ENCODE measurements around the gene COL6A2. TPM values are rescaled to one million over a fixed set of nuclear protein-coding genes. Genes with fewer than 3 reads are reported as not detected.
"Not testable (repeated sequence)": the region's sequence is repeated elsewhere in the genome, so short reads cannot be mapped to it uniquely, and the experiment has no call there.

The COL6A2 gene
- polyA plus RNA-seq, 2 of the 4 experiments (the other 2 are of a cell fraction) = 2.3 to 13.1 TPM

- FAIRE-seq (no peak), DNase-seq (ENCODE audit: low read depth in 1 of 2, low spot score in 1 of 2) (no peak), ATAC-seq (no peak)
- POLR2A ChIA-PET = no interaction called here
- Histone ChIP-seq H3K4me1 (no peaks in the 10 kb centered on the region), H3K4me2 (no peak overlapping the region), H3K27ac (no peak overlapping the region), H3K4me3 (no peak overlapping the region), H3K9me3 (no peaks in the 10 kb centered on the region)
- CTCF ChIA-PET = no interaction called here
- 92% methylated on average over 12 of the region's 29 CpGs for WGBS (ENCODE audit: missing lambda C conversion rate)
- TF ChIP-seq CBX2 (IDR thresholded peaks at IDR 0.05; ENCODE audit: borderline replicate concordance, low read depth) (no peak), ZSCAN20 (CRISPR knock-in tag; IDR thresholded peaks at IDR 0.05) (no peak), ZNF302 (CRISPR knock-in tag; IDR thresholded peaks at IDR 0.05) (no peak), BCL3 (IDR thresholded peaks at IDR 0.05) (no peak), EHF (CRISPR knock-in tag; IDR thresholded peaks at IDR 0.05) (no peak), CEBPB (IDR thresholded peaks at IDR 0.05) (no peak), KDM5A (IDR thresholded peaks at IDR 0.05) (no peak), MAZ (IDR thresholded peaks at IDR 0.05; ENCODE audit: borderline replicate concordance, low read depth, low read length) (no peak), HDAC2 (IDR thresholded peaks at IDR 0.05) (no peak), MAX (IDR thresholded peaks at IDR 0.05) (no peak), CBX8 (IDR thresholded peaks at IDR 0.05) (no peak), ZFP36 (IDR thresholded peaks at IDR 0.05; ENCODE audit: borderline replicate concordance, partially characterized antibody) (no peak), RNF2 (IDR thresholded peaks at IDR 0.05; ENCODE audit: borderline replicate concordance, low read depth) (no peak), TFCP2L1 (CRISPR knock-in tag; IDR thresholded peaks at IDR 0.05) (no peak), ELK1 (IDR thresholded peaks at IDR 0.05; ENCODE audit: low read depth, low read length) (no peak), ESRRA (IDR thresholded peaks at IDR 0.05; ENCODE audit: borderline replicate concordance, low read length) (no peak)
These were observed 13.9 kb upstream of the COL6A2 start for GRCh38 chr21:46083791-46084561.

DNA sequence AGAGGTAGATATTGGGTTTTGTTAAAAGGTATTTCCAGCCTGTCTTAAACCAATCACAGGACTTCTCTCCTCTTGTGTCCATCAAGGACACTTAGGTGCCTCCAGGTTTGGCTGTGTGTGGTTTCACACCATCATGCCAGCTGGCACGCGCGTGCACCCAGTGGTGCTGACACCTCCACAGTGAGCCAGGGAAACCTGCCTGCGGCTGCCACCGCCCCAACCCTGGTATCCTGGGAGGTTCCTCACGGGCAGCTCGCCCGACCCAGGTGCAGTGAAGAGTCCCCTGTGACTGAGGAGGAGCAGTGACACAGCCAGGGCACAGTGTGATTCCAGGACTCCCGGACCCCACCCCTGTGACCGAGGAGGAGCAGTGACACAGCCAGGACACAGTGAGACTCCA lies 13.2 kb upstream of the COL6A2 start:
- WGBS (ENCODE audit: missing lambda C conversion rate) = 90% methylated on average over 3 of the region's 10 CpGs
- FAIRE-seq (no peak), ATAC-seq (no peak), DNase-seq (ENCODE audit: low read depth in 1 of 2, low spot score in 1 of 2) (no peak)
- Histone ChIP-seq H3K4me2 (no peak overlapping the region), H3K4me3 (no peak overlapping the region), H3K27ac (no peak overlapping the region), H3K9me3 (no peaks in the 10 kb centered on the region), H3K4me1 (no peaks in the 10 kb centered on the region)
- POLR2A ChIA-PET = no interaction called here
- CTCF ChIA-PET = no interaction called here
- no peak for TF ChIP-seq HOXB13 (CRISPR knock-in tag; IDR thresholded peaks at IDR 0.05; ENCODE audit: low read depth)
- TF ChIP-seq, protein P1, sequence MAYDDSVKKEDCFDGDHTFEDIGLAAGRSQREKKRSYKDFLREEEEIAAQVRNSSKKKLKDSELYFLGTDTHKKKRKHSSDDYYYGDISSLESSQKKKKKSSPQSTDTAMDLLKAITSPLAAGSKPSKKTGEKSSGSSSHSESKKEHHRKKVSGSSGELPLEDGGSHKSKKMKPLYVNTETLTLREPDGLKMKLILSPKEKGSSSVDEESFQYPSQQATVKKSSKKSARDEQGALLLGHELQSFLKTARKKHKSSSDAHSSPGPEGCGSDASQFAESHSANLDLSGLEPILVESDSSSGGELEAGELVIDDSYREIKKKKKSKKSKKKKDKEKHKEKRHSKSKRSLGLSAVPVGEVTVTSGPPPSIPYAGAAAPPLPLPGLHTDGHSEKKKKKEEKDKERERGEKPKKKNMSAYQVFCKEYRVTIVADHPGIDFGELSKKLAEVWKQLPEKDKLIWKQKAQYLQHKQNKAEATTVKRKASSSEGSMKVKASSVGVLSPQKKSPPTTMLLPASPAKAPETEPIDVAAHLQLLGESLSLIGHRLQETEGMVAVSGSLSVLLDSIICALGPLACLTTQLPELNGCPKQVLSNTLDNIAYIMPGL (CRISPR knock-in tag; IDR thresholded peaks at IDR 0.05; ENCODE audit: borderline replicate concordance) = no peak

DNA sequence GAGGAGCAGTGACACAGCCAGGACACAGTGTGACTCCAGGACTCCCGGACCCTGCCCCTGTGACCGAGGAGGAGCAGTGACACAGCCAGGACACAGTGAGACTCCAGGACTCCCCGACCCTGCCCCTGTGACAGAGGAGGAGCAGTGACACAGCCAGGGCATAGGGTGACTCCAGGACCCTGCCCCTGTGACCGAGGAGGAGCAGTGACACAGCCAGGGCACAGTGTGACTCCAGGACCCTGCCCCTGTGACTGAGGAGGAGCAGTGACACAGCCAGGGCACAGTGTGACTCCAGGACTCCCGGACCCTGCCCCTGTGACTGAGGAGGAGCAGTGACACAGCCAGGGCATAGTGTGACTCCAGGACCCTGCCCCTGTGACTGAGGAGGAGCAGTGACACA lies 12.7 kb upstream of the COL6A2 start:
- H3K9me3 ChIP-seq; H3K4me1 ChIP-seq; DNase-seq (ENCODE audit: low read depth in 1 of 2, low spot score in 1 of 2); POLR2A ChIA-PET; H3K4me2 ChIP-seq; H3K4me3 ChIP-seq; FAIRE-seq; CTCF ChIA-PET; ATAC-seq; H3K27ac ChIP-seq: not testable (repeated sequence)
- 0% methylated on average over 1 of the region's 5 CpGs for WGBS (ENCODE audit: missing lambda C conversion rate)

Data from A549 (cell line).